K562 (cell line): ENCODE measurements around the gene STEEP1. TPM values are rescaled to one million over a fixed set of nuclear protein-coding genes. Genes with fewer than 3 reads are reported as not detected.
A peak's percentile ranks its signal among the peaks of the same experiment; 100 is the strongest.

Source experiments
- ARID2 ChIP-seq: fragments of 450-650 bp; IDR thresholded peaks from 2 replicates; pipeline ENCODE4 v1.6.1; 2017; ENCODE audit warnings: antibody characterized with exemption, mild to moderate bottlenecking
- ARNT ChIP-seq, 2 experiments: fragments of 450-650 bp; IDR thresholded peaks; 2 replicates each; pipeline ENCODE4 v1.6.1; 2016; ENCODE audit warnings: mild to moderate bottlenecking in 1 of 2
- CC2D1A ChIP-seq: fragments of 450-650 bp; IDR thresholded peaks from 2 replicates; pipeline ENCODE4 v1.6.1; 2017; ENCODE audit warnings: mild to moderate bottlenecking
- CSDE1 ChIP-seq, 2 experiments: fragments of 450-650 bp; IDR thresholded peaks; 2 replicates each; pipeline ENCODE4 v1.6.1; 2016; ENCODE audit warnings: mild to moderate bottlenecking in 1 of 2
- KDM5B ChIP-seq: fragments of 200-600 bp; sonication (generic); IDR thresholded peaks from 2 replicates; pipeline ENCODE4 v1.6.1; 2012; ENCODE audit warnings: low read depth, mild to moderate bottlenecking, moderate library complexity, low read length, control low read depth, inconsistent platforms; ENCODE audit not compliant: insufficient replicate concordance
- LCOR ChIP-seq: sonication (generic); formaldehyde crosslinking; IDR thresholded peaks from 2 replicates; pipeline ENCODE4 v1.8.0; 2022; ENCODE audit warnings: mild to moderate bottlenecking, missing genetic modification reagents
- MAFF ChIP-seq: IDR thresholded peaks from 2 replicates; pipeline ENCODE4 v1.6.1; 2012; ENCODE audit warnings: low read length, improper control_type of control experiment
- MBD2 ChIP-seq: sonication (generic); IDR thresholded peaks from 2 replicates; pipeline ENCODE4 v1.6.1; 2016; ENCODE audit warnings: low read depth, borderline replicate concordance
- NR3C1 ChIP-seq: sonication (generic); formaldehyde crosslinking; IDR thresholded peaks from 2 replicates; pipeline ENCODE4 v1.8.1; 2022; ENCODE audit warnings: missing genetic modification reagents
- POLR3A ChIP-seq: IDR thresholded peaks from 2 replicates; pipeline ENCODE4 v1.6.1; 2011; ENCODE audit warnings: borderline replicate concordance, mild to moderate bottlenecking, moderate library complexity; ENCODE audit not compliant: insufficient read length, insufficient read depth; ENCODE audit errors: extremely low read depth
- SAFB ChIP-seq: fragments of 200-400 bp; formaldehyde crosslinking; IDR thresholded peaks from 2 replicates; pipeline ENCODE4 v1.6.1; 2017; ENCODE audit warnings: low read depth, low read length, borderline replicate concordance
- SMAD1 ChIP-seq: fragments of 150-350 bp; IDR thresholded peaks from 2 replicates; pipeline ENCODE4 v1.6.1; 2014; ENCODE audit warnings: low read length, low read depth; ENCODE audit not compliant: partially characterized antibody
- SMARCA5 ChIP-seq: fragments of 450-650 bp; IDR thresholded peaks from 2 replicates; pipeline ENCODE4 v1.6.1; 2016
- SRSF1 ChIP-seq: fragments of 200-400 bp; formaldehyde crosslinking; IDR thresholded peaks from 2 replicates; pipeline ENCODE4 v1.6.1; 2017; ENCODE audit warnings: mild to moderate bottlenecking, low read depth, low read length, moderate library complexity
- TARDBP ChIP-seq: fragments of 450-650 bp; IDR thresholded peaks from 2 replicates; pipeline ENCODE4 v1.6.1; 2016
- THRA ChIP-seq: fragments of 450-650 bp; IDR thresholded peaks from 2 replicates; pipeline ENCODE4 v1.6.1; 2017; ENCODE audit warnings: mild to moderate bottlenecking, moderate library complexity
- YBX1 ChIP-seq: fragments of 450-650 bp; IDR thresholded peaks from 2 replicates; pipeline ENCODE4 v1.7.1; 2016; ENCODE audit warnings: mild to moderate bottlenecking
- ZBTB26 ChIP-seq: fragments of 450-650 bp; formaldehyde crosslinking; IDR thresholded peaks from 2 replicates; pipeline ENCODE4 v1.4.0; 2022; ENCODE audit warnings: missing genetic modification characterization
- ZC3H11A ChIP-seq: IDR thresholded peaks from 2 replicates; pipeline ENCODE4 v1.6.1; 2012; ENCODE audit warnings: low read depth, low read length, improper control_type of control experiment
- ZNF224 ChIP-seq: sonication (generic); formaldehyde crosslinking; IDR thresholded peaks from 2 replicates; pipeline ENCODE4 v1.8.0; 2022; ENCODE audit warnings: mild to moderate bottlenecking, missing genetic modification reagents
- ZNF699 ChIP-seq: fragments of 250-450 bp; sonication (Bioruptor Pico); IDR thresholded peaks from 2 replicates; pipeline ENCODE4 v1.8.0; 2021; ENCODE audit warnings: mild to moderate bottlenecking, moderate library complexity; ENCODE audit not compliant: insufficient replicate concordance
- polyA plus RNA-seq, 8 experiments: library from polyadenylated mRNA; depleted of rRNA in 4 of 8; stranded (reverse) in 5 of 8; unstranded in 3 of 8; fragments of >200 nt; fragmentation: Nextera tagmentation in 2 of 8; fragmentation: Illumina TruSeq in 1 of 8; extraction: Ambion mirVana in 2 of 8; extraction: Trizol in 1 of 8; gene quantifications; 2 replicates each; pipeline versions ENCODE4 v1.2.1 to v1.2.3, GENCODE V29; 2011 to 2014; ENCODE audit warnings: inconsistent platforms in 1 of 8, missing spikeins in 1 of 8
- total RNA-seq, 7 experiments: library from RNA; depleted of rRNA in 6 of 7; stranded (reverse); fragments of >200 nt in 6 of 7; fragmentation: Illumina TruSeq in 2 of 7; extraction: Trizol in 2 of 7; gene quantifications; 2 replicates each; pipeline versions ENCODE4 v1.2.1 to v1.2.3, GENCODE V29; 2011 to 2021; ENCODE audit warnings: low replicate concordance in 1 of 7
- TF ChIP-seq, protein P1 (sequence below), 3 experiments: fragments of 200-800 bp in 1 of 3; sonication (Bioruptor generic) in 1 of 3; sonication (generic) in 1 of 3; formaldehyde crosslinking in 1 of 3; IDR thresholded peaks; 2 replicates each; pipeline versions ENCODE4 v1.6.1 to v1.8.0; 2016 to 2022; ENCODE audit warnings: mild to moderate bottlenecking in 2 of 3, missing compliant biosample characterization in 2 of 3, missing genetic modification characterization in 2 of 3, missing genetic modification reagents in 1 of 3
- TF ChIP-seq, protein P2 (sequence below): fragments of 250-450 bp; sonication (Bioruptor Pico); IDR thresholded peaks from 2 replicates; pipeline ENCODE4 v1.6.1; 2021; ENCODE audit warnings: mild to moderate bottlenecking
- TF ChIP-seq, protein P3 (sequence below): sonication (generic); formaldehyde crosslinking; IDR thresholded peaks from 2 replicates; pipeline ENCODE4 v1.8.0; 2022; ENCODE audit warnings: mild to moderate bottlenecking, missing genetic modification reagents

Gene STEEP1
- total and polyA plus RNA-seq, 9 of the 15 experiments (the other 6 are each of a cell fraction or from before 2014, with no cell fraction given): 15.0 to 73.7 (median 40.3) TPM

- TF ChIP-seq ZBTB26 (CRISPR knock-in tag) (no peak), MAFF (peak; percentile 40; the same call in 1 of the 2 replicates), TARDBP (no peak), ZNF699 (CRISPR knock-in tag) (no peak), ZC3H11A (no peak), ZNF224 (CRISPR knock-in tag) (no peak), SMARCA5 (no peak), NR3C1 (CRISPR knock-in tag) (no peak), SMAD1 (peak; percentile 61), CC2D1A (no peak), ARID2 (no peak), YBX1 (no peak), THRA (no peak), KDM5B (peak; percentile 57), SRSF1 (no peak), POLR3A (no peak), CSDE1 (IDR thresholded peaks at IDR 0.05) (no peak), ARNT (IDR thresholded peaks at IDR 0.05) (no peak), MBD2 (peak; percentile 33; the same call in 1 of the 2 replicates), LCOR (0 out of 2 replicates have a peak, but pooled peaks have one; percentile 40), SAFB (no peak)
- TF ChIP-seq, protein P1, sequence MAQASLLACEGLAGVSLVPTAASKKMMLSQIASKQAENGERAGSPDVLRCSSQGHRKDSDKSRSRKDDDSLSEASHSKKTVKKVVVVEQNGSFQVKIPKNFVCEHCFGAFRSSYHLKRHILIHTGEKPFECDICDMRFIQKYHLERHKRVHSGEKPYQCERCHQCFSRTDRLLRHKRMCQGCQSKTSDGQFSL (CRISPR knock-in tag; IDR thresholded peaks at IDR 0.05): 0 out of 2 replicates have a peak, but pooled peaks have one; percentile 54
- TF ChIP-seq, protein P1 (tag; IDR thresholded peaks at IDR 0.05): no peak
- TF ChIP-seq, protein P2, sequence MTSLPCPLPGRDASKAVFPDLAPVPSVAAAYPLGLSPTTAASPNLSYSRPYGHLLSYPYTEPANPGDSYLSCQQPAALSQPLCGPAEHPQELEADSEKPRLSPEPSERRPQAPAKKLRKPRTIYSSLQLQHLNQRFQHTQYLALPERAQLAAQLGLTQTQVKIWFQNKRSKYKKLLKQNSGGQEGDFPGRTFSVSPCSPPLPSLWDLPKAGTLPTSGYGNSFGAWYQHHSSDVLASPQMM (CRISPR knock-in tag): no peak
- TF ChIP-seq, protein P3, sequence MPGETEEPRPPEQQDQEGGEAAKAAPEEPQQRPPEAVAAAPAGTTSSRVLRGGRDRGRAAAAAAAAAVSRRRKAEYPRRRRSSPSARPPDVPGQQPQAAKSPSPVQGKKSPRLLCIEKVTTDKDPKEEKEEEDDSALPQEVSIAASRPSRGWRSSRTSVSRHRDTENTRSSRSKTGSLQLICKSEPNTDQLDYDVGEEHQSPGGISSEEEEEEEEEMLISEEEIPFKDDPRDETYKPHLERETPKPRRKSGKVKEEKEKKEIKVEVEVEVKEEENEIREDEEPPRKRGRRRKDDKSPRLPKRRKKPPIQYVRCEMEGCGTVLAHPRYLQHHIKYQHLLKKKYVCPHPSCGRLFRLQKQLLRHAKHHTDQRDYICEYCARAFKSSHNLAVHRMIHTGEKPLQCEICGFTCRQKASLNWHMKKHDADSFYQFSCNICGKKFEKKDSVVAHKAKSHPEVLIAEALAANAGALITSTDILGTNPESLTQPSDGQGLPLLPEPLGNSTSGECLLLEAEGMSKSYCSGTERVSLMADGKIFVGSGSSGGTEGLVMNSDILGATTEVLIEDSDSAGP: no peak
Measured at GRCh38 chrX:119606280-119607017, 41.2 kb upstream of the STEEP1 start, which contains the start of gene NKRF (continued).
